Measurements from ENCODE around the gene CD27.

The CD27 gene

DNA sequence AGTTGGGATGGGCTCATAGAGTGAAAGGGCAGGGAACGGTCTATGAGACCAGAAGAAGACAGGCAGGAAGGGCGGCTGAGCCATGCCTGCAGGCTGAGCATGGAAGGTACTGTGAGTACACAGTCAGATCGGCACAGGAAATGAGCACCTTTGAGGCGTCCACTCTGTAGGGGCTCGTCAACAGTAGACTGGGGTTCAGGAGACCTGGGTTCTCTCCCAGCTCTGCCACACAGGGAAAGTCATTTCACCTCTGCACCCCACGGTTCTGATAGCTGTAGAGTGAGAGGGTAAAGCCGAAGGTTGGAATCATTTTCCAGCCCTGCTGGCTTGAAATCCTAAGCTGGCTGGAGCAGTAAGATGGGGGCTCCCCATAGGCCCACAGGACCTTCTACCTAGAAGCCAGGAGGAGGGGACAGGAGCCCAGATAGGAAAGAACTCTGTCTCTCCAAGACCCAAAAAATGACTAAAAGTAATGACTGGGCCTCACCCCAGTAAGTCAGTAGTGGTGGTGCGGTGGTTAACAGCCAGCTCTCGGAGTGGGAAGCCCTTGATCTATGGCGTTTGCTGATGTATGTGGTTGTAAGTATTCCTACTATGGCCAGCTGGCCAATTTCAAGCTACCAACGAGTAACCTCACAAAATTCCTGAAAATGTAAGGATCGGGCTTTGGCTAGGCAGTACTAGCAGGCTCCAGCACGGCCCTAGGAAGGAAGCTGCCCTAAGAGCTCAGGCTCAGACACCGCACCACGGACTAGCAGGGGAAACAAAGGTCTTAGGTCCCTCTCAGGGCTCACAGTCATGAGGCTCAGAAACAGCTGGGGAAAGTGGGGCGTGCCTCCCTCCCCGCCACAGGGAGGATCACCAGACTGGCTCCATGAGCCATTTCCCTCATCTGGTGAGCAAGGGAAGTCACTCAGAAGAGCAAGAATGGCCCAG, 10.3 kb upstream of the CD27 start:
- DNase-seq (ENCODE audit: low read depth), result no peak

DNA sequence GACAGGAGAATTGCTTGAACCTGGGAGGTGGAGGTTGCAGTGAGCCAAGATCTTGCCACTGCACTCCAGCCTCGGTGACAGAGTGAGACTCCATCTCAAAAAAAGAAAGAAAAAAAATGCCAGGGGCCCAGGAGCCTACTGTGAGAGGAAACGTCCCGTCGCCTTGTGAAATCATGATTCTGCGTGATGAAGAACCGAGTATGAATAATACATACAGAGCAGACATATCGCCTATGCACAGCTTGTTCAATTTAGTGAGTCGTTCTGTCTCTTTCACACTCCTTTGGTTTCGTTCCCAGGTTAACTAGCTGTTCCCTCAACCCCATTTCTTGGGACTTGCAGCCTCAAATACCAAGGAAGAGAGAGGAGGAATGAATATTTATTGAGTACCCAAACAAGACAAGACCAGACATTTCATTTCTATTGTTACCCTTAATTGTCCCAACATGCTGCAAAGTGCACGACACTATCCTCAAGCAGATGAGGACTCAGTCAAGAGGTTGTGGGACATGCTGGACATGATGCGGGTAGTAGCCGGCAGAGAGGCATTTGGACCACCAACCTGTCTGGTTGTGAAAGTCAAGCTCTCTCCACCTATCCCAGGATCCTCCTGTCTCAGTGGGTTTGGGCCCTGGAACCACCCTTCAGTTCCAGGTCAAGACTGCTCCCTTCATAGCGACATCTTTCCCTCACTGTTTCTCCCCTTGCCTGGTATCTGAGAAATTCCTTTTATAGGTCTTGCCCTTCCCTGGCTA, 8.6 kb upstream of the CD27 start:
- no peak for DNase-seq (ENCODE audit: low read depth)

DNA sequence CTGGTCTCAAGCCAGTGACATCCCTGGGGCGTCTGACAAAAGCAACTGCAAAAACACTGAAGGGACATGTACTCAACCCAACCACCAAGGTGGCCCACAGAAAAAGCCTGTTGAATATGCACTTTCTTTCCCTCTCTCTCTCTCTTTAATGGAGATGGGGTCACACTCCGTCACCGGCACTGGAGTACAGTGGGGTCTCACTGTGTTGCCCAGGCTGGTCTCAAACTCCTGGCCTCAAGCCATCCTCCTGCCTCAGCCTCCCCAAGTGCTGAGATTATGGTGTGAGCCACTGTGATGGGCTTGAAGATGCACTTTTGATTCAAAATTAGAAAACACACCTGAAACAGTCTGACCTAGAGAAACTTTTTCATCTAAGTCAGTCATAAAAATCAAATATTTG, 7.2 kb upstream of the CD27 start:
- no peak for DNase-seq (ENCODE audit: low read depth)

DNA sequence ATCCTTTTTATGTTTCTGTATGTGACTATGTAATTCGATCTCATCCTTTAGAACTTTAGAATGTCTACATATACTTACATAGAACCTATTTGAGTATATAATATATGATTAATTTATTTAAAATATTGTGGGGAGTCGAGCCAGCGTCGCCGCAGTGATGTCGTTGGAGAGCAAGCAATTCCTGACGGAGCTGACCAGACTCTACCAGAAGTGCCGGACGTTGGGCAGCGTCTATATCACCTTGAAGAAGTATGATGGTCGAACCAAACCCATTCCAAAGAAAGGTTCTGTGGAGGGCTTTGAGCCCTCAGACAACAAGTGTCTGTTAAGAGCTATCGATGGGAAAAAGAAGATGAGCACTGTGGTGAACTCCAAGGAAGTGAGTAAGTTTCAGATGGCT, 6.4 kb upstream of the CD27 start:
- DNase-seq (ENCODE audit: low read depth), result no peak

DNA sequence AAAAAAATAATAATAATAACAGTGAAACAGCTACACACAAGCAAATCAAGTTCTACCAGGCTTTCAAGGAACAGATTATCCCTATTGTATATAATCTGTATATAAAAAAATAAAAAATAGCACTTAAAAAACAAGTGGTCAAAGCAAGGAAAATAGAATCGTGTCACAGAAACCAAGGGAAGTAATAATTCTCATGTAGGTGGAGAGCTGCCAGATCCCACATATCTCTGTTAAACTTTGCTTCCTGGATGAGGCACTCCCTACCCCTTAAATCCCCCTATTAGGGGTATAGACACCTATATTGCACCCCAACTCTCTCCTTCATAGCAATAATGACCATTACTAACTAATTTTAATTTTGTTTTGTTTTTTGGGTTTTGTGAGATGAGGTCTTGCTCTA, 4.4 kb upstream of the CD27 start:
- DNase-seq (ENCODE audit: low read depth), result no peak

DNA sequence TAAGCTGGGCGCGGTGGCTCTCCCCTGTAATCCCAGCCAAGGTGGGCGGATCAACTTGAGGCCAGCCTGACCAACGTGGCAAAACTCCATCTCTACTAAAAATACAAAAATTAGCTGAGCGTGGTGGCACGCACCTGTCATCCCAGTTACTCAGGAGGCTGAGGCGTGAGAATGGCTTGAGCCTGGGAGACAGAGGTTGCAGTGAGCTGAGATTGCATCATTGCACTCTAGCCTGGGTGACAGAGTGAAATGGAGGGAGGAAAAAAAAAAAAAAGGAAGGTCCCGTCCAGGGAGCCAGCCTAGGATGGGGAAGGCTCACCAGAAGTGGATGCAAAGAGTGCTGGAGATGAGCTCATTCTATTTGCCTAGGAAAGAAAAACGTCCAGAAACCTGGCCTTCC, 1.9 kb upstream of the CD27 start:
- DNase-seq (ENCODE audit: low read depth), result no peak

DNA sequence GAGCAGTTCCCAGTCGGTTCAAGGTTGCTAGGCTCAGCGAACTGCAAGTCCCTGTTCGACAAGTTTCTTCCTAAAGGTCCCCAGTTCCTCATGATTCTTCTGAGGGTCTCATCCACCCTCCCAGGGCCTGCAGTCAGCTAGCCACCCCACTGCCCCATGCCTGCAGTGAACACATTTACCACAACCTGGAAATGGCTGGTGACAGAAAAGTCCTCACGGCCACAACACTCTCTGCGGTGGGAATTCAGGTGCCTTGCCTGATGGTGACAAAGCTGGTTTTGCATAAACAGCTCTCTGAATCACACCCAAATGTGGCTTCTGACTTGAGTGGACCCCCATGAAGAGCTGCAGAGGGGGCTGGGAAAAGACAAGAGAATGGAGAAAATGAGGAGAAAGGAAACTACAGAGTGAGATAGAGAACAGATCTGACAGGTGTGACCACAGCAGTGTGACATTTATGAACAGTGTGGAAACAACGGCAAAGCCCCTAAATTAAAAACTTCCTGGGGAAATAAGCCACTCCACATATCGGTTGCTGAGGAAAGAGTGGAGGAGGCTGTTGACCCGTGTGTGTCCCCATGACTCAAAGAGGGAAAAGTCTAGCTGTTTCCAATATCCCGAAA, 1.3 kb upstream of the CD27 start:
- DNase-seq (ENCODE audit: low read depth), result no peak

DNA sequence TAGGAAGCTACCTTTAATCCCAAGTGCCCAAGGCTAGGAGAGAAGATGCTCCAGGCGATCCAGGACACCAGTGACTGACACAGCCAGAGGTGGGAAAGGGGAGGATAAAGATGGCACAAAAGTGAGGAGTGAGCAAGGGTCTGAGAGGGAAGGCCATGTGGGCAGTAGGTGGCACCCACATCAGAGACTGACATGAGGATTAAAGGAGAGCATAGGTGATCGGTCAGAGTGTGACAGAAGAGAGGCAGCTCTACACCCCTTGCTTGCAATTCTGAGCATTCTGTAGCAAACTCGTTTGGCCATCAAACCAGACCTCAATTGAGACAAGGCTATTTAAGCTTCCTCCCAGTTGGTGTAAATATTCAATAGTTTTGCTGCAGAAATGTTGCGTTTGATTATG, 724 bp upstream of the CD27 start:
- DNase-seq (ENCODE audit: low read depth), result no peak

DNA sequence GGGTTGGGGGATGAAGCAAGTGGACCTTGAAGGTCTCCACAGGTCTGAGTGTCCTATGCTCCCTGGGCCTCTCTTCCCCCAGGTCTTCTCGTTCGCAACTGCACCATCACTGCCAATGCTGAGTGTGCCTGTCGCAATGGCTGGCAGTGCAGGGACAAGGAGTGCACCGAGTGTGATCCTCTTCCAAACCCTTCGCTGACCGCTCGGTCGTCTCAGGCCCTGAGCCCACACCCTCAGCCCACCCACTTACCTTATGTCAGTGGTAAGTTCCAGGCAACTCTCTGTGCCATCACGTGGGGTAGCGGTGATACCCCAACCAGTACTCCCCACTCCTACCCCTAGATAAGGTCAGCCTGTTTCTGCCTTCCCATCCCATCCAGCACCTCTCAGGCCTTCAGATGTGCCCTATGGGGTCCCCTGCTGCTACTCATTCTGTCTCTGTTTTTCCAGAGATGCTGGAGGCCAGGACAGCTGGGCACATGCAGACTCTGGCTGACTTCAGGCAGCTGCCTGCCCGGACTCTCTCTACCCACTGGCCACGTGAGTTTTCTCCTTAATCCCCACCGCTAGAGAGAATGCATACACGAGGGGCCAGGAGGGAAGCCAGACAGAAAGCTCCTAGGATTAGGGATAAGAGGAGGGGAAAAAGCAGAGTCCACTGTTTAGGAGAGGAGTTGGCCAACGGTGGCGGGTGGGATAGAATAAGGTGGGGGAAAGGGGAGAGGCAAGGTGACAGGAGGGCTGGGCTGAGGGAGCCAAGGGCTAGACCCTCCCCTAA, 5.5 kb downstream of the CD27 start:
- no peak for DNase-seq (ENCODE audit: low read depth)

DNA sequence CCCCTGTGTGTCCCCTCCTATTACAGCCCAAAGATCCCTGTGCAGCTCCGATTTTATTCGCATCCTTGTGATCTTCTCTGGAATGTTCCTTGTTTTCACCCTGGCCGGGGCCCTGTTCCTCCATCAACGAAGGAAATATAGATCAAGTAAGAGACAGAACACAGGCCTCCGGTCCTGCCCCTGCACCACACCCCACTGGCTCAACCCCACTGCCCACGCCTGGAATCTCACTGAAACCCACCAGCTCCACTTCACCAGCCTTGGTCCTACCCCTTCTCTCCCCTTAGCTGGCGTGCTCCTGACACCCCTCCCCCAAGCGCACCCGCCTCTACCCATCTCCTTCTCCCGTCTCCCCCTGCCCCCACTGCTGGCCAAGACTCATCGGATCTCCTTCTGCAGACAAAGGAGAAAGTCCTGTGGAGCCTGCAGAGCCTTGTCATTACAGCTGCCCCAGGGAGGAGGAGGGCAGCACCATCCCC, 6.2 kb downstream of the CD27 start:
- DNase-seq (ENCODE audit: low read depth), result no peak

DNA sequence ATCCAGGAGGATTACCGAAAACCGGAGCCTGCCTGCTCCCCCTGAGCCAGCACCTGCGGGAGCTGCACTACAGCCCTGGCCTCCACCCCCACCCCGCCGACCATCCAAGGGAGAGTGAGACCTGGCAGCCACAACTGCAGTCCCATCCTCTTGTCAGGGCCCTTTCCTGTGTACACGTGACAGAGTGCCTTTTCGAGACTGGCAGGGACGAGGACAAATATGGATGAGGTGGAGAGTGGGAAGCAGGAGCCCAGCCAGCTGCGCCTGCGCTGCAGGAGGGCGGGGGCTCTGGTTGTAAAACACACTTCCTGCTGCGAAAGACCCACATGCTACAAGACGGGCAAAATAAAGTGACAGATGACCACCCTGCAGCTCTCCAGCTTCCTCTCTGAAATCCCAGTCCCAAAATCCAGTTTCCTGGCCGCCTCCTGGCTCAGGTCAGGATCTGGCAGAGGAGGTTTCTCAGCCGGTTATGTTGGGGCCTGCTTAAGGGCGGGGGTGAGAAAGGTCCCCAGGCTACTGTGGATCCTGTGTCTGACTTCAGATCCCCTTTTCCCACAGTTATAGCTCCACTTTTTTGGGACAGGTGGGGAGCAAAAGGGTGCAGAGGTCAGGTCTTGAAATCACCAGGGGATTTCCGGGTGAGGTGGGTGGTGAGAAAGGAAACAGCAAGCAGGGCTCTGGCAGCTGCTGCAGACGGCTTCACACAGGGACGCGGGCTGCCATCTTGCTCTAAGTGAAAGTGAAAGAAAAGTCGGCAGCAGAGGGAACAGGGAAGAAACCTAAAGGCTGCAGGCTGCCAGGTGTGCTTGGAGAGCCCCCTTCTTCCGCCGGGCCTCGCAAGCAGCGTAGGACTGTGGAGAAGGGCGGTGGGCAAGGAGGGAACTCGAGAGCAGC, 6.8 kb downstream of the CD27 start, which contains the start of gene TAPBPL:
Gene TAPBPL (plus strand): TSS at position 695 of the 897 bp plus-strand sequence. CDS start 207 bp downstream, outside the sequence.
- peak; percentile 85 for DNase-seq (ENCODE audit: low read depth)

DNA sequence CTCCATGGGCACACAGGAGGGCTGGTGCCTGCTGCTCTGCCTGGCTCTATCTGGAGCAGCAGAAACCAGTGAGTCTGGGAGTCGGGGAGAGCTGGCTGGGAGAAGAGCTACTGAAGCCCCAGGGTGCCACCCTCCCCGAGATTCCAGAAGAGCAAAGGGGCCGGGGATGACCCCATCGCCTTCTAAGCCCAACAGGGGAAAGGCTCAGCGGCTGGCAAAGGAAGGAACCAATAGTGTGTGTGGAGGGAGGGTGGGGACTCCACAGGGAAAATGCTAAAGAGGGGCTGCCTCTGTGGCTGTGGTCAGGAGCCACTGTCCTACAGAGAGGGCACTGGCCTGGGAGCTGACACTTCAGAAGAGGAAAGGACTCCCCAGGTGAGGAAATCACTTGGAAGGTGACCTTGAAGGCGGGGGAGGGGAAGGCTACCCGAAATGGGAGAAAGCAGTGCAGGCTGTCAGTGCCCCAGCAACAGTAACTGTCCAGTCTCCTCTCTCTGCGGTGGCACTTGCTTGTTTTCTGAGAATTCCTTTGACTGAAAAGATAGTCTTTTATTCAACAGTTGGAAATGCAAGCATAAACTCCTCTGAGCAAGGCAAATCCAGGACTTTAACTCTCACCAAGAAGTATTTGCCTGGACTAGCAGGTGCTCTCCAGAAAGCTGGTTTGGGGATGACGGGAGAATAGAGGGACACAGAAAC, 7.6 kb downstream of the CD27 start:
- no peak for DNase-seq (ENCODE audit: low read depth)

DNA sequence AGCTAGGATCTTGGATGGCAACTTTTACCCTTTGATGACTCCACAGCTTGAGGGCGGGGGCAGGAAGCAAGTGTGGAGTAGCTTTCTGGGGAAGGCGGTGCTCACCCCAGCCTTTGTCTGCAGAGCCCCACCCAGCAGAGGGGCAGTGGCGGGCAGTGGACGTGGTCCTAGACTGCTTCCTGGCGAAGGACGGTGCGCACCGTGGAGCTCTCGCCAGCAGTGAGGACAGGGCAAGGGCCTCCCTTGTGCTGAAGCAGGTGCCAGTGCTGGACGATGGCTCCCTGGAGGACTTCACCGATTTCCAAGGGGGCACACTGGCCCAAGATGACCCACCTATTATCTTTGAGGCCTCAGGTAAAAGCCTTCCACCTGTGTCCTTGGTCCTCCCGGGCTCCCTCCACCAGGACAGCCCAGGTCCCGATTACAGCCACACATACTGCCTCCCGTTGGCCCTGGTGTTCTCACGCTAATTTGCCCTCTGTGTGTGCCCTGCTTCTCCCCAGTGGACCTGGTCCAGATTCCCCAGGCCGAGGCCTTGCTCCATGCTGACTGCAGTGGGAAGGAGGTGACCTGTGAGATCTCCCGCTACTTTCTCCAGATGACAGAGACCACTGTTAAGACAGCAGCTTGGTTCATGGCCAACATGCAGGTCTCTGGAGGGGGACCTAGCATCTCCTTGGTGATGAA, 8.3 kb downstream of the CD27 start:
- DNase-seq (ENCODE audit: low read depth), result no peak

DNA sequence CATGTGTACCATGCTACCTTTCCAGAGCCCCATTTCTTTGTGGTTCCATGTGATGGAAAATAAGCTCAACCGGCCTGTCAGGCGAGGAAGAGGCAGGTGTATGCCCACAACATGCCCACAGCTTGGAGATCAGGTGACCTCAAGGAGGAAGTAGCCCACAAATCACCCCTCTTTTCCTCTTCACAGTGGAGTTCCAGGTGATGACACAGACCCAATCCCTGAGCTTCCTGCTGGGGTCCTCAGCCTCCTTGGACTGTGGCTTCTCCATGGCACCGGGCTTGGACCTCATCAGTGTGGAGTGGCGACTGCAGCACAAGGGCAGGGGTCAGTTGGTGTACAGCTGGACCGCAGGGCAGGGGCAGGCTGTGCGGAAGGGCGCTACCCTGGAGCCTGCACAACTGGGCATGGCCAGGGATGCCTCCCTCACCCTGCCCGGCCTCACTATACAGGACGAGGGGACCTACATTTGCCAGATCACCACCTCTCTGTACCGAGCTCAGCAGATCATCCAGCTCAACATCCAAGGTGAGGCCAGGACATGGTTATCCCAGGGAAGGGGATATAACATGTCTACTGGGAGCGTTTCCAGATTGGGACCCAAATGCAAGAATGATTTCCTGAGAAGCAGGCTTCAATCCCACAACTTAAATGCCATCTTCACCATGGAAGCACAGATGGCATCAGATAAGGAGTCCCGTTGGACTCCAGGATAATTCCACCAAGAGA, 12.6 kb downstream of the CD27 start:
- no peak for DNase-seq (ENCODE audit: low read depth)

DNA sequence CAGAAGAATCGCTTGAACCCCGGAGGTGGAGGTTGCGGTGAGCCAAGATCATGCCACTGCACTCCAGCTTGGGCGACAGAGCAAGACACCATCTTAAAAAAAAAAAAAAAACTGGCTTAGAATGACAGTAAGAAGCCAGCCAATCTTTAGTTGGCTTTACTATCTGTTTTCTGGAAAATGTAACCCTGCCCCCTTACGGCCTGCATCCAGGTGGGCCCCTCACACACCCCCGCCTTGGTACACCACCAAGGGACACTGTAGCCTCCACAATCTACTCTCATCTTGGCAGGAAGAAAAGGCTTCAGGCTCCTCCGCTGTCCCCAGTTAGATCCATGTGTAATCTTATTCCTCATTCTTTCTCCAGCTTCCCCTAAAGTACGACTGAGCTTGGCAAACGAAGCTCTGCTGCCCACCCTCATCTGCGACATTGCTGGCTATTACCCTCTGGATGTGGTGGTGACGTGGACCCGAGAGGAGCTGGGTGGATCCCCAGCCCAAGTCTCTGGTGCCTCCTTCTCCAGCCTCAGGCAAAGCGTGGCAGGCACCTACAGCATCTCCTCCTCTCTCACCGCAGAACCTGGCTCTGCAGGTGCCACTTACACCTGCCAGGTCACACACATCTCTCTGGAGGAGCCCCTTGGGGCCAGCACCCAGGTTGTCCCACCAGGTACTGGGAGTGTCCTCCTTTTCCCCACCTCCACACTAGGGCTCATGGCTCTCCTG, 13.7 kb downstream of the CD27 start:
- DNase-seq (ENCODE audit: low read depth), result no peak

DNA sequence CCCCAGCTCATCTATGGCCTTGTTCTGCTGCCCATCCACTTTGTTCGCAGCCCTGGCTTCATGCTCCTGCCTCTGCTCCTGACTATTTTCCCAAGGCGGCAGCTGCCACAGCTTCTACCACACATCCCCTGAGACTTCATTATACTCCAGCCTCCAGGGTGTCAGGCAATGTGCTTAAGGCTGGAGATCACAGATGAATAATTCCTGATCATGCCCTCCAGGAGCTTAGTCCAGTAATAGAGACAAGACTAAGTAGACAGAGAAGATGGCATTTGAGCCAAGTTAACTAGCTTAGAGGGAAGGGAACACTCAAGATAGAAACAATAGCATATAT, 14.2 kb downstream of the CD27 start:
- DNase-seq (ENCODE audit: low read depth), result no peak

DNA sequence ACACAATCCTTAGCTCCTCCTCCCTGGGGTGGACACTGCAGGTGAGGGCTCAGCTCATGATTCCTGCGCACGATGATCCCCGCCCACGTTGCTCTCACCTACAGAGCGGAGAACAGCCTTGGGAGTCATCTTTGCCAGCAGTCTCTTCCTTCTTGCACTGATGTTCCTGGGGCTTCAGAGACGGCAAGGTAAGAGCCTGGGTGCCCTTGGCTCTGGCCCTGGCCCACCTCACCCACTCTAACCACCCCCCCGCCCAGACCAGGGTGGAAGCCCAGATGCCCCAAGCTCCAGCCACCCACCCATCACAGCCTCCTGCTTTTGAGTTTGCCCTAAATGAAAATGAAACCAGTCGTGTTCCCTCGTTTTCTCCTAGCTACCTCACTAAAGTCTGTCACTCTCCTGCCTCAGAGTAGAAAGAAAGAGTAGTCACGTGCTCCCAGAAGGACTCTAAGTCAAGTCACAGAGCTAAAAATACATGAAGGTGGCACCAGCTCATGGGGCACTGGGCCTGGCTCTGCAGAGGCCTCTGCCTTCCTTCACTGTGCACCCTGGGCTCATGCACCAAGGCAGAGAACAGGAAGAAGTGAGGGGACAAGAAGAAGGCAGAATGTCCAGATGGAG, 16.1 kb downstream of the CD27 start:
- DNase-seq (ENCODE audit: low read depth), result no peak
